HepG2 (cell line): ENCODE measurements around the gene DUSP7. TPM values are rescaled to one million over a fixed set of nuclear protein-coding genes. Genes with fewer than 3 reads are reported as not detected.

ENCODE experiments used
- ATAC-seq: fragments of 200-7000 bp; cut with Tn5 transposase; 3 replicates; pipeline ENCODE4 v1.9.1; 2020; ENCODE audit warnings: mild to moderate bottlenecking, moderate library complexity
- BruUV-seq: library from RNA; stranded (reverse); fragments of 400-500 nt; replicated peaks from 2 replicates; lab custom pipeline; 2021; lab: Mats Ljungman, UMichigan
- CTCF ChIA-PET: fragments of 300-600 bp; formaldehyde crosslinking; extraction: SDS; loops from one replicate; lab custom pipeline; 2021; ENCODE audit warnings: low total read pairs, inconsistent platforms, low intra/inter-chr PET ratio; lab: Yijun Ruan, JAX
- POLR2A ChIA-PET: fragments of 350-600 bp; sonication (Branson Sonifier 250); formaldehyde crosslinking; loops from one replicate; lab custom pipeline; 2020; ENCODE audit warnings: antibody characterized with exemption, inconsistent platforms; lab: Yijun Ruan, JAX
- DNase-seq: peaks from one replicate; pipeline ENCODE4 v3.0.0-alpha.2; 2015; ENCODE audit warnings: low spot score
- FAIRE-seq: peaks from 3 replicates; lab custom pipeline; 2011; peaks lifted over from hg19 to GRCh38; lab: Jason Lieb, UNC
- H2AFZ ChIP-seq: one replicate; pipeline ENCODE4 v1.6.1; 2011; ENCODE audit warnings: low read length, inconsistent platforms
- H3K27ac ChIP-seq: fragments of 300-600 bp; 3 replicates; pipeline ENCODE4 v1.8.0; 2011; ENCODE audit warnings: mixed run types, mild to moderate bottlenecking, mixed read lengths, low read length, inconsistent platforms; ENCODE audit not compliant: insufficient read depth; ENCODE audit errors: extremely low read length
- H3K27me3 ChIP-seq, 2 experiments: fragments of 200-600 bp in 1 of 2; 2 replicates in 1 of 2; 3 replicates in 1 of 2; pipeline versions ENCODE4 v1.6.0 to v1.8.0; 2011; ENCODE audit warnings: low read length in 2 of 2, mild to moderate bottlenecking in 2 of 2, moderate library complexity in 2 of 2, inconsistent platforms in 1 of 2; ENCODE audit not compliant: insufficient read depth in 2 of 2, control insufficient read depth in 1 of 2
- H3K36me3 ChIP-seq, 2 experiments: fragments of 200-600 bp in 1 of 2; replicated peaks in 1 of 2; 2 replicates in 1 of 2; 3 replicates in 1 of 2; pipeline versions ENCODE4 v1.5.1 to v1.8.0; 2011; ENCODE audit warnings: low read length in 2 of 2, inconsistent platforms in 1 of 2; ENCODE audit not compliant: insufficient read depth in 2 of 2, control insufficient read depth in 1 of 2
- H3K4me1 ChIP-seq: 2 replicates; pipeline ENCODE4 v1.5.1; 2012; ENCODE audit warnings: low read length, inconsistent platforms; ENCODE audit not compliant: insufficient read depth
- H3K4me2 ChIP-seq: 2 replicates; pipeline ENCODE4 v1.6.0; 2011; ENCODE audit warnings: low read depth, low read length, inconsistent platforms
- H3K4me3 ChIP-seq, 3 experiments: fragments of 200-600 bp in 1 of 3; sonication (generic), shearing (Covaris generic) in 1 of 3; replicated peaks in 1 of 3; 2 replicates each; pipeline ENCODE4 v1.5.1; 2011 to 2016; ENCODE audit warnings: low read length in 3 of 3, inconsistent platforms in 2 of 3, low read depth in 2 of 3, mild to moderate bottlenecking in 2 of 3, control low read depth in 1 of 3, mixed read lengths in 1 of 3; ENCODE audit not compliant: insufficient read depth in 1 of 3
- H3K79me2 ChIP-seq: one replicate; pipeline ENCODE4 v1.6.1; 2011; ENCODE audit warnings: low read length, inconsistent platforms; ENCODE audit not compliant: insufficient read depth
- H3K9ac ChIP-seq: 2 replicates; pipeline ENCODE4 v1.6.0; 2011; ENCODE audit warnings: mild to moderate bottlenecking, low read depth, low read length, inconsistent platforms; ENCODE audit not compliant: insufficient read depth
- H3K9me3 ChIP-seq: 2 replicates; pipeline ENCODE4 v1.5.1; 2012; ENCODE audit warnings: mild to moderate bottlenecking, low read length
- H4K20me1 ChIP-seq: 2 replicates; pipeline ENCODE4 v1.6.0; 2011; ENCODE audit warnings: inconsistent platforms, mild to moderate bottlenecking, low read length, moderate library complexity; ENCODE audit not compliant: insufficient read depth
- BRD4 ChIP-seq: sonication (generic); formaldehyde crosslinking; IDR thresholded peaks from 2 replicates; pipeline ENCODE4 v1.4.0; 2020; ENCODE audit warnings: missing genetic modification reagents
- CHCHD3 ChIP-seq: sonication (generic); formaldehyde crosslinking; IDR thresholded peaks from 2 replicates; pipeline ENCODE4 v1.8.0; 2022; ENCODE audit warnings: mild to moderate bottlenecking, missing genetic modification reagents, moderate library complexity
- CHD2 ChIP-seq: IDR thresholded peaks from 2 replicates; pipeline ENCODE4 v1.6.1; 2011; ENCODE audit warnings: low read depth, low read length, improper control_type of control experiment
- HMGXB4 ChIP-seq, 2 experiments: sonication (generic) in 1 of 2; formaldehyde crosslinking in 1 of 2; IDR thresholded peaks; 2 replicates each; pipeline versions ENCODE4 v1.4.0 to v1.6.1; 2018 to 2020; ENCODE audit warnings: missing genetic modification reagents in 2 of 2, borderline replicate concordance in 1 of 2, low read depth in 1 of 2, mild to moderate bottlenecking in 1 of 2, missing biosample characterization in 1 of 2
- JARID2 ChIP-seq: sonication (generic); formaldehyde crosslinking; IDR thresholded peaks from 2 replicates; pipeline ENCODE4 v1.8.1; 2023; ENCODE audit warnings: missing genetic modification reagents, inconsistent platforms; ENCODE audit not compliant: insufficient replicate concordance
- PRPF4 ChIP-seq: fragments of 200-400 bp; formaldehyde crosslinking; IDR thresholded peaks from 2 replicates; pipeline ENCODE4 v1.6.1; 2016; ENCODE audit warnings: low read length, low read depth; ENCODE audit not compliant: poor library complexity, severe bottlenecking
- SATB2 ChIP-seq: sonication (generic); formaldehyde crosslinking; IDR thresholded peaks from 2 replicates; pipeline ENCODE4 v1.5.0; 2020; ENCODE audit warnings: missing genetic modification reagents
- SSRP1 ChIP-seq: IDR thresholded peaks from 2 replicates; pipeline ENCODE4 v1.6.1; 2016; ENCODE audit warnings: control low read depth
- ZKSCAN1 ChIP-seq: fragments of 150-350 bp; IDR thresholded peaks from 2 replicates; pipeline ENCODE4 v1.6.1; 2014; ENCODE audit warnings: low read length
- ZNF121 ChIP-seq: sonication (generic); formaldehyde crosslinking; IDR thresholded peaks from 2 replicates; pipeline ENCODE4 v1.5.0; 2020; ENCODE audit warnings: mild to moderate bottlenecking, missing genetic modification reagents
- ZNF567 ChIP-seq: sonication (generic); formaldehyde crosslinking; IDR thresholded peaks from 2 replicates; pipeline ENCODE4 v1.8.1; 2023; ENCODE audit warnings: mild to moderate bottlenecking, missing genetic modification reagents, borderline replicate concordance
- ZNF839 ChIP-seq: sonication (generic); formaldehyde crosslinking; IDR thresholded peaks from 2 replicates; pipeline ENCODE4 v1.4.0; 2020; ENCODE audit warnings: missing genetic modification reagents, mild to moderate bottlenecking, borderline replicate concordance
- WGBS: methylation state at CpG from one replicate; pipeline ENCODE4 v1.1.6; 2017; ENCODE audit warnings: low lambda C conversion rate; 5-methylcytosine and 5-hydroxymethylcytosine counted together
- in situ Hi-C: cut with HindIII; loops from 2 replicates; pipeline ENCODE4 v1.10.0; 2017; ENCODE audit warnings: low pct_unique_long_range_greater_than_20kb; ENCODE audit not compliant: extremely low pct_ligation_motif_present
- intact Hi-C: fragments of 100-400 bp; cut with micrococcal nuclease; formaldehyde crosslinking; loops from one replicate; pipeline ENCODE4 v1.10.0; 2022; ENCODE audit not compliant: unreplicated experiment
- polyA plus RNA-seq, 8 experiments: library from polyadenylated mRNA; depleted of rRNA in 3 of 8; stranded (reverse) in 7 of 8; unstranded in 1 of 8; fragments of >200 nt; fragmentation: Illumina TruSeq in 4 of 8; extraction: Trizol in 4 of 8; gene quantifications; 2 replicates each; pipeline versions ENCODE4 v1.2.1 to v1.2.3, GENCODE V29; 2011 to 2016; ENCODE audit warnings: low read depth in 4 of 8, missing spikeins in 1 of 8, mixed read lengths in 1 of 8; ENCODE audit not compliant: insufficient read depth in 1 of 8
- total RNA-seq, 5 experiments: library from RNA; depleted of rRNA; stranded (reverse); fragments of >200 nt; fragmentation: Illumina TruSeq; extraction: Trizol; gene quantifications; 2 replicates each; pipeline ENCODE4 v1.2.3, GENCODE V29; 2016; ENCODE audit warnings: low read depth in 1 of 5
- TF ChIP-seq, protein P1 (sequence below): sonication (generic); formaldehyde crosslinking; IDR thresholded peaks from 2 replicates; pipeline ENCODE4 v1.5.0; 2020; ENCODE audit warnings: missing genetic modification reagents

The DUSP7 gene
- total and polyA plus RNA-seq, 2 of the 13 experiments (the other 11 are each of a cell fraction or from before 2014, with no cell fraction given), result 6.6 to 8.8 TPM

GRCh38 chr3:52095990-52096775 is 39.8 kb upstream of the DUSP7 start (continued):
- TF ChIP-seq HMGXB4 (CRISPR knock-in tag; IDR thresholded peaks at IDR 0.05; ENCODE audit: borderline replicate concordance in 1 of 2, low read depth in 1 of 2), result no peak

DNA sequence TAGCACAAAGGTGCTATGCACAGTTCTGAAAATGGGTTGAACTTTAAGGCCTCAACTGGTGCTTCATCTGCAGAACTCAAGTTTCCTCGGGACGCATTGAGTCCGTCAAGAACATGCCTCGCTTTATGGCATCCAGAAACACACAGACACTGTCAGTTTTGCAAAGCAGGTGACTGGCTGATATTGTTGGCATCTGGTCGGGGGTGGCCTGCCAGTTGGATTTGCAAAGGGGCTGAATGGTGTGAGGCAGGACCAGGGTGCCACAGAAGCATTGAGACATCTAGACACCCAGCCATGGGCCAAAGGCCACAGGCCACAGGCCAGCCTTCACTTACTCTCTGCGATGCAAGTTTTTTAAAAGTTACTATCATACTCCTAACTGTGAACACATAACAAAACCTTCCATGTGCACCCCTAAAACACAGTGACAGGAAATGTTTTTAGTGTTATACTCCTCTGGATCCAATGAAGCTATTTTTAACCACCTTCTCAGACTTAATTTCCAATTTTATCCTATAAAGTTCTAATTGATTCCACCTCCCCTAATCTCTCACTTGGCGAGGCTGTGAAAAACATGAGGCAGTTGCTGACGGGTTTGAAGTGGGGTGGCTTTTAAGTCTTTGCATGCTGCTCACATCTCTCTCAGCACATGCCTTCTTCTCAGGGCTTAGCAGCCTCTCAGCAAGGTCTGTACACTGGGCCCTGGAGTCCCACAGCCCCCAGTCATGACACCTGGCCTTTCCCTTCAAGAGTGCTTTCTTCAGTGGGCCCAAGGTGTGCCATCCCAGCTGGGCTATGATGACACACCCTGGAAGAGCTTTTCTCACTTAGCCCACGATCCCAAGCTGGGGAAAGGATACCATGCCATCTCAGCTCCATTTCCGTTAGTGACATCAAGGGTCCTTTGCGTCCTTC is 38.5 kb upstream of the DUSP7 start:
- POLR2A ChIA-PET, result no interaction called here

More for the DNA sequence above, 38.5 kb upstream of the DUSP7 start:
- Histone ChIP-seq H3K4me1 (peaks cover 19% of the 10 kb centered on the region), H4K20me1 (no peaks in the 10 kb centered on the region), H3K9me3 (no peaks in the 10 kb centered on the region), H3K4me2 (no peak overlapping the region), H3K9ac (no peak overlapping the region), H3K27ac (no peak overlapping the region), H3K79me2 (no peaks in the 10 kb centered on the region), H2AFZ (no peak overlapping the region), H3K27me3 (no peaks in the 10 kb centered on the region), H3K4me3 (no peak overlapping the region), H3K36me3 (peaks cover 0 to 39% of the 10 kb centered on the region in 2 experiments; a peak in 4 of 5 replicates)
- TF ChIP-seq BRD4 (CRISPR knock-in tag) (no peak), PRPF4 (no peak), SSRP1 (CRISPR knock-in tag) (no peak), CHD2 (no peak), ZKSCAN1 (no peak), JARID2 (CRISPR knock-in tag) (no peak), CHCHD3 (no peak), SATB2 (CRISPR knock-in tag) (no peak), ZNF567 (CRISPR knock-in tag) (no peak), ZNF121 (no peak), ZNF839 (CRISPR knock-in tag) (no peak)
- TF ChIP-seq, protein P1, sequence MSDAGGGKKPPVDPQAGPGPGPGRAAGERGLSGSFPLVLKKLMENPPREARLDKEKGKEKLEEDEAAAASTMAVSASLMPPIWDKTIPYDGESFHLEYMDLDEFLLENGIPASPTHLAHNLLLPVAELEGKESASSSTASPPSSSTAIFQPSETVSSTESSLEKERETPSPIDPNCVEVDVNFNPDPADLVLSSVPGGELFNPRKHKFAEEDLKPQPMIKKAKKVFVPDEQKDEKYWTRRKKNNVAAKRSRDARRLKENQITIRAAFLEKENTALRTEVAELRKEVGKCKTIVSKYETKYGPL (CRISPR knock-in tag), result no peak
- DNase-seq, result no peak
- in situ Hi-C loops, result no loop called here
- ATAC-seq, result no peak
- 96% methylated on average over 11 of the region's 11 CpGs for WGBS
- CTCF ChIA-PET, result no interaction called here
- no TSS peak for BruUV-seq
- no peak for FAIRE-seq
- intact Hi-C loops, result no loop called here
